Measurements from ENCODE around the gene MMP15.
A peak's percentile ranks its signal among the peaks of the same experiment; 100 is the strongest.
"Not testable (repeated sequence)": the region's sequence is repeated elsewhere in the genome, so short reads cannot be mapped to it uniquely, and the experiment has no call there.

MMP15 gene

DNA sequence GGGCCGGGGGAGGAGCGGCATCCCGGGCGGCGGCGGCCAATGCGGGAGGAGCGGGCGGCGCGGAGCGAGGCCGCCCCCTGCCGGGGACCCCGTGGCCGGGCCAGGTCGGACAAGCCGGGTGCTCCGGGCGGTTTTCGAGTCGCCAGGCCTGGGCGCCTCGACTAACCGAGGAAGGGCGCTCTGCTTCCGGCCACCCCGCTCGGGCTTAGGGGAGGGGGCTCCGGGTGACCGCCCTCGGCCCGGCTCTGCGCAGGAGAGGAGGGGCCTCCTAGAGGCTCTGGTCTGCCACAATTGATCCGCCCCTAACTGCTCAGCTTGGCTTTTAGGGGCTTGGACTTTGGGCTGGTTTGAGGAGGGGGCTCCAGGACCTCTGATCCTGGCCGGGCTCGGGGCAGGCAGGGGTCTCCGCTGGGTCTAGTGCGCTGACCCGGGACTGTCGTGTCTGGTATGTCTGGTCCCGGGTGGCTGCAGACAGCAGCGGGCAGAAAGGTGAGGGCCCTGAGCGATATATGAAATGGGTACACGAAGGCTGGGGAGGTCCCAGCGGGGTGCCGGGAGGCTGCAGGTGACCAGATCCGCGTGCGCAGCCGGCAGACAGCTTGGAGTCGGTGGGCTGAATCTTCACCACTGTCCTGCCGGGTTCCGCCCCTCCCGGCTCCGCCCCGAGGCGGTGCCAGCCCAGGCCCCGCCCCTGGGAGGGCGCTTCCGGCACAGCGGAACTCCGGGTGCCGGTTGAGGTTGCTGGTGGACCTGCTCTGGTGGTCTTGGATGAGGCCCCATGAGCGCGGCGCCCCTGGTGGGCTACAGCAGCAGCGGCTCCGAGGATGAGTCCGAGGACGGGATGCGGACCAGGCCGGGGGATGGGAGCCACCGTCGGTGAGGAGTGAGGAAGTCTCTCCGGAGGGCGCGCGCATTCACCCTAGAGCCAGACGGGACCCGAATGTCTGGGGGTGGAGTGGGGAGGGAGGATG lies 24.6 kb upstream of the MMP15 start, which contains the start of gene USB1:
USB1 (plus strand) TSS at position 702 of the 971 bp plus-strand sequence; CDS start at position 779, 77 bp downstream.
- Histone ChIP-seq H2BK5ac (ENCODE audit: low read length) (peak within 1 kb of the TSS; percentile 62), H3K4me1 (ENCODE audit: control insufficient read depth, low read depth, low read length) (peaks cover 16% of the 10 kb centered on the region), H3K4ac (ENCODE audit: low read depth, low read length) (peak within 1 kb of the TSS; percentile 41), H2BK120ac (ENCODE audit: low read depth, low read length) (peak within 1 kb of the TSS; percentile 19), H3K9ac (ENCODE audit: low read length) (peak within 1 kb of the TSS; percentile 88), H3K56ac (ENCODE audit: low read length) (peak within 1 kb of the TSS; percentile 94), H2AK5ac (ENCODE audit: low read length) (no peak within 1 kb of the TSS), H3K4me3 (ENCODE audit: low read length) (peak within 1 kb of the TSS; percentile 88), H4K5ac (ENCODE audit: low read length) (no peak within 1 kb of the TSS), H3K23ac (ENCODE audit: low read length) (peak within 1 kb of the TSS; percentile 94), H3K79me1 (ENCODE audit: low read length) (peaks cover 10% of the 10 kb centered on the region), H3K79me2 (ENCODE audit: control insufficient read depth, insufficient read depth, low read length) (peaks cover 5% of the 10 kb centered on the region), H3K18ac (ENCODE audit: low read length) (peak within 1 kb of the TSS; percentile 85), H2BK15ac (replicated peaks; ENCODE audit: low read depth) (no peak within 1 kb of the TSS), H4K8ac (ENCODE audit: low read depth, low read length) (peak within 1 kb of the TSS; percentile 42), H3K4me2 (ENCODE audit: low read length) (peak within 1 kb of the TSS; percentile 64), H3K27me3 (ENCODE audit: insufficient read depth, low read length, poor library complexity) (no peaks in the 10 kb centered on the region), H3K27ac (ENCODE audit: low read depth, low read length) (peak within 1 kb of the TSS; percentile 90), H3K36me3 (ENCODE audit: control insufficient read depth, insufficient read depth, low read length) (peaks cover 3% of the 10 kb centered on the region)
- DNase-seq = peak; percentile 96
- WGBS (ENCODE audit: extremely low coverage, insufficient coverage, low lambda C conversion rate) = no CpG with 5 or more reads among the region's 81 CpGs

- Histone ChIP-seq H3K23ac (ENCODE audit: low read length) (no peak overlapping the region), H4K8ac (ENCODE audit: low read depth, low read length) (no peak overlapping the region), H3K27me3 (ENCODE audit: insufficient read depth, low read length, poor library complexity) (no peaks in the 10 kb centered on the region), H3K4me1 (ENCODE audit: control insufficient read depth, low read depth, low read length) (peaks cover 16% of the 10 kb centered on the region), H3K79me1 (ENCODE audit: low read length) (peaks cover 10% of the 10 kb centered on the region), H3K79me2 (ENCODE audit: control insufficient read depth, insufficient read depth, low read length) (peaks cover 5% of the 10 kb centered on the region), H2BK120ac (ENCODE audit: low read depth, low read length) (no peak overlapping the region), H3K4ac (ENCODE audit: low read depth, low read length) (no peak overlapping the region), H2AK5ac (ENCODE audit: low read length) (no peak overlapping the region), H3K18ac (ENCODE audit: low read length) (no peak overlapping the region), H3K56ac (ENCODE audit: low read length) (peak overlapping the region; percentile 84), H3K9ac (ENCODE audit: low read length) (peak overlapping the region; percentile 88), H3K27ac (ENCODE audit: low read depth, low read length) (no peak overlapping the region), H3K4me3 (ENCODE audit: low read length) (peak overlapping the region; percentile 88), H2BK15ac (replicated peaks; ENCODE audit: low read depth) (no peak overlapping the region), H2BK5ac (ENCODE audit: low read length) (no peak overlapping the region), H3K36me3 (ENCODE audit: control insufficient read depth, insufficient read depth, low read length) (peaks cover 3% of the 10 kb centered on the region), H3K4me2 (ENCODE audit: low read length) (peak overlapping the region; percentile 60), H4K5ac (ENCODE audit: low read length) (no peak overlapping the region)
- DNase-seq = no peak
- WGBS (ENCODE audit: extremely low coverage, insufficient coverage, low lambda C conversion rate) = no CpG with 5 or more reads among the region's 10 CpGs
Observed at GRCh38 chr16:58001781-58002415, 23.7 kb upstream of the MMP15 start.

DNA sequence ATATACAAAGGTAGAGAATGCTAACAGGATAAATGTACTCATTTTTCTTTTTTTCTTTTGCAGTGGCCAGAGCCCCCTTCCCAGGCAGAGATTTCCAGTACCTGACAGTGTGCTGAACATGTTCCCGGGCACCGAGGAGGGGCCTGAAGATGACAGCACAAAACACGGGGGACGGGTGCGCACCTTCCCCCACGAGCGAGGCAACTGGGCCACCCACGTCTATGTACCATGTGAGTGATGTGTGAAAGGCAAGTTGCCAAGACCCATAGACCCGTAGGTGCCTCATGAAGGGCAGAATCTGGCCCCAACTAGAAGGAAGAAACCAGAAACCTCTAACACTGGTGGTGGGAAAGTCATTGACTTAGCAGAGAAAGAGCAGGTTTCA lies 23.1 kb upstream of the MMP15 start:
- WGBS (ENCODE audit: extremely low coverage, insufficient coverage, low lambda C conversion rate) = no CpG with 5 or more reads among the region's 9 CpGs

GRCh38 chr16:58002936-58003335 lies 22.6 kb upstream of the MMP15 start:
- H2BK5ac ChIP-seq (ENCODE audit: low read length) = no peak overlapping the region
- no peak overlapping the region for H4K5ac ChIP-seq (ENCODE audit: low read length)
- DNase-seq = no peak
- H3K4ac ChIP-seq (ENCODE audit: low read depth, low read length) = no peak overlapping the region
- H3K18ac ChIP-seq (ENCODE audit: low read length) = no peak overlapping the region
- no peak overlapping the region for H2BK15ac ChIP-seq (replicated peaks; ENCODE audit: low read depth)
- H3K56ac ChIP-seq (ENCODE audit: low read length) = no peak overlapping the region
- no peak overlapping the region for H2BK120ac ChIP-seq (ENCODE audit: low read depth, low read length)
- no peak overlapping the region for H3K23ac ChIP-seq (ENCODE audit: low read length)
- H3K4me2 ChIP-seq (ENCODE audit: low read length) = no peak overlapping the region
- no CpG with 5 or more reads among the region's 5 CpGs for WGBS (ENCODE audit: extremely low coverage, insufficient coverage, low lambda C conversion rate)
- H3K4me1 ChIP-seq (ENCODE audit: control insufficient read depth, low read depth, low read length) = peaks cover 16% of the 10 kb centered on the region
- H3K79me2 ChIP-seq (ENCODE audit: control insufficient read depth, insufficient read depth, low read length) = peaks cover 5% of the 10 kb centered on the region
- no peak overlapping the region for H3K27ac ChIP-seq (ENCODE audit: low read depth, low read length)
- no peaks in the 10 kb centered on the region for H3K27me3 ChIP-seq (ENCODE audit: insufficient read depth, low read length, poor library complexity)
- no peak overlapping the region for H3K4me3 ChIP-seq (ENCODE audit: low read length)
- H4K8ac ChIP-seq (ENCODE audit: low read depth, low read length) = no peak overlapping the region
- H3K79me1 ChIP-seq (ENCODE audit: low read length) = peaks cover 10% of the 10 kb centered on the region
- no peaks in the 10 kb centered on the region for H3K36me3 ChIP-seq (ENCODE audit: control insufficient read depth, insufficient read depth, low read length)
- H2AK5ac ChIP-seq (ENCODE audit: low read length) = no peak overlapping the region
- H3K9ac ChIP-seq (ENCODE audit: low read length) = no peak overlapping the region

More for the DNA sequence above, 23.1 kb upstream of the MMP15 start:
- peaks cover 16% of the 10 kb centered on the region for H3K4me1 ChIP-seq (ENCODE audit: control insufficient read depth, low read depth, low read length)
- H3K27me3 ChIP-seq (ENCODE audit: insufficient read depth, low read length, poor library complexity) = no peaks in the 10 kb centered on the region
- no peak overlapping the region for H4K5ac ChIP-seq (ENCODE audit: low read length)
- no peak overlapping the region for H3K4me3 ChIP-seq (ENCODE audit: low read length)
- H2BK120ac ChIP-seq (ENCODE audit: low read depth, low read length) = no peak overlapping the region
- H3K9ac ChIP-seq (ENCODE audit: low read length) = peak overlapping the region; percentile 88
- H3K18ac ChIP-seq (ENCODE audit: low read length) = no peak overlapping the region
- H2BK15ac ChIP-seq (replicated peaks; ENCODE audit: low read depth) = no peak overlapping the region
- no peak overlapping the region for H2AK5ac ChIP-seq (ENCODE audit: low read length)
- H3K23ac ChIP-seq (ENCODE audit: low read length) = no peak overlapping the region
- H3K56ac ChIP-seq (ENCODE audit: low read length) = peak overlapping the region; percentile 84
- peaks cover 1% of the 10 kb centered on the region for H3K36me3 ChIP-seq (ENCODE audit: control insufficient read depth, insufficient read depth, low read length)
- no peak overlapping the region for H2BK5ac ChIP-seq (ENCODE audit: low read length)
- H4K8ac ChIP-seq (ENCODE audit: low read depth, low read length) = no peak overlapping the region
- DNase-seq = no peak
- H3K27ac ChIP-seq (ENCODE audit: low read depth, low read length) = no peak overlapping the region
- peaks cover 10% of the 10 kb centered on the region for H3K79me1 ChIP-seq (ENCODE audit: low read length)
- H3K79me2 ChIP-seq (ENCODE audit: control insufficient read depth, insufficient read depth, low read length) = peaks cover 5% of the 10 kb centered on the region
- no peak overlapping the region for H3K4me2 ChIP-seq (ENCODE audit: low read length)
- H3K4ac ChIP-seq (ENCODE audit: low read depth, low read length) = no peak overlapping the region

- H3K79me2 ChIP-seq (ENCODE audit: control insufficient read depth, insufficient read depth, low read length); H3K18ac ChIP-seq (ENCODE audit: low read length); H3K27ac ChIP-seq (ENCODE audit: low read depth, low read length); H4K5ac ChIP-seq (ENCODE audit: low read length); H3K36me3 ChIP-seq (ENCODE audit: control insufficient read depth, insufficient read depth, low read length); DNase-seq; H3K23ac ChIP-seq (ENCODE audit: low read length); H4K8ac ChIP-seq (ENCODE audit: low read depth, low read length); H2BK120ac ChIP-seq (ENCODE audit: low read depth, low read length); H2AK5ac ChIP-seq (ENCODE audit: low read length); H3K4ac ChIP-seq (ENCODE audit: low read depth, low read length); H2BK5ac ChIP-seq (ENCODE audit: low read length); H3K4me3 ChIP-seq (ENCODE audit: low read length); H3K27me3 ChIP-seq (ENCODE audit: insufficient read depth, low read length, poor library complexity); H3K9ac ChIP-seq (ENCODE audit: low read length); H3K4me1 ChIP-seq (ENCODE audit: control insufficient read depth, low read depth, low read length); H3K79me1 ChIP-seq (ENCODE audit: low read length); H3K56ac ChIP-seq (ENCODE audit: low read length); H3K4me2 ChIP-seq (ENCODE audit: low read length); H2BK15ac ChIP-seq (replicated peaks; ENCODE audit: low read depth): not testable (repeated sequence)
- whole genome bisulfite sequencing (ENCODE audit: extremely low coverage, insufficient coverage, low lambda C conversion rate) = no CpG with 5 or more reads among the region's 12 CpGs
Observed at GRCh38 chr16:58004736-58005135, 20.8 kb upstream of the MMP15 start.

Measured in mesendoderm (in vitro differentiated cells).